GM23338 (cell line): ENCODE measurements around the gene C10orf71. TPM values are rescaled to one million over a fixed set of nuclear protein-coding genes. Genes with fewer than 3 reads are reported as not detected.

Experiments used
- ATAC-seq: fragments of 200-7000 bp; cut with Tn5 transposase; 3 replicates; pipeline ENCODE4 v1.9.1; 2020
- DNase-seq: peaks from one replicate; pipeline ENCODE4 v3.0.0-alpha.2; 2015; ENCODE audit warnings: low spot score
- H2AFZ ChIP-seq: fragments of 200-600 bp; sonication (generic); 2 replicates; pipeline ENCODE4 v1.8.0; 2016; ENCODE audit warnings: antibody characterized with exemption, mild to moderate bottlenecking, moderate library complexity
- H3F3A ChIP-seq: fragments of 200-600 bp; sonication (generic); replicated peaks from 2 replicates; pipeline ENCODE4 v1.8.0; 2017; ENCODE audit warnings: antibody characterized with exemption, mixed run types, low read depth
- H3K27ac ChIP-seq: fragments of 200-600 bp; sonication (generic); 2 replicates; pipeline ENCODE4 v1.6.1; 2016; ENCODE audit warnings: low read depth
- H3K27me3 ChIP-seq: fragments of 200-600 bp; sonication (generic); 2 replicates; pipeline ENCODE4 v1.8.0; 2016; ENCODE audit warnings: mild to moderate bottlenecking, mixed run types, moderate library complexity; ENCODE audit not compliant: insufficient read depth
- H3K36me3 ChIP-seq: fragments of 200-600 bp; sonication (generic); 2 replicates; pipeline ENCODE4 v1.8.0; 2016; ENCODE audit warnings: mild to moderate bottlenecking; ENCODE audit not compliant: insufficient read depth
- H3K4me1 ChIP-seq: fragments of 200-600 bp; sonication (generic); 2 replicates; pipeline ENCODE4 v1.8.0; 2016; ENCODE audit warnings: mild to moderate bottlenecking, moderate library complexity; ENCODE audit not compliant: insufficient read depth
- H3K4me2 ChIP-seq: fragments of 200-600 bp; sonication (generic); 2 replicates; pipeline ENCODE4 v1.7.1; 2017; ENCODE audit warnings: mixed run types
- H3K4me3 ChIP-seq: fragments of 200-600 bp; sonication (generic); 2 replicates; pipeline ENCODE4 v1.6.1; 2016; ENCODE audit warnings: mixed run types
- H3K79me2 ChIP-seq: fragments of 200-600 bp; sonication (generic); replicated peaks from 2 replicates; pipeline ENCODE4 v1.8.0; 2017; ENCODE audit warnings: mild to moderate bottlenecking; ENCODE audit not compliant: insufficient read depth
- H3K9me2 ChIP-seq: fragments of 200-600 bp; sonication (generic); 2 replicates; pipeline ENCODE4 v1.8.0; 2017; ENCODE audit not compliant: insufficient read depth
- H4K20me1 ChIP-seq: fragments of 200-600 bp; sonication (generic); replicated peaks from 2 replicates; pipeline ENCODE4 v1.8.0; 2017; ENCODE audit warnings: mild to moderate bottlenecking; ENCODE audit not compliant: insufficient read depth
- H3K27ac Mint-ChIP-seq: 2 replicates; pipeline ENCODE4 v1.8.0; 2020; ENCODE audit warnings: inconsistent platforms, mild to moderate bottlenecking, moderate library complexity, mixed read lengths
- H3K27me3 Mint-ChIP-seq: 3 replicates; pipeline ENCODE4 v1.8.0; 2022; ENCODE audit warnings: low read depth, mild to moderate bottlenecking, moderate library complexity, mixed read lengths, inconsistent platforms; ENCODE audit not compliant: insufficient read depth, poor library complexity
- H3K36me3 Mint-ChIP-seq: 3 replicates; pipeline ENCODE4 v1.8.0; 2021; ENCODE audit warnings: low read depth, mild to moderate bottlenecking, inconsistent platforms, moderate library complexity, mixed read lengths
- H3K4me1 Mint-ChIP-seq: 3 replicates; pipeline ENCODE4 v1.8.0; 2020; ENCODE audit warnings: mild to moderate bottlenecking, inconsistent platforms, mixed read lengths
- H3K4me3 Mint-ChIP-seq: 3 replicates; pipeline ENCODE4 v1.8.0; 2021; ENCODE audit warnings: moderate library complexity, mild to moderate bottlenecking, inconsistent platforms, mixed read lengths
- H3K9me3 Mint-ChIP-seq: 3 replicates; pipeline ENCODE4 v1.8.0; 2020; ENCODE audit warnings: moderate library complexity, mild to moderate bottlenecking, inconsistent platforms, mixed read lengths
- EZH2 ChIP-seq: fragments of 200-600 bp; sonication (generic); IDR thresholded peaks from one replicate; pipeline ENCODE4 v1.8.0; 2017; ENCODE audit warnings: antibody characterized with exemption, mild to moderate bottlenecking, low read depth; ENCODE audit not compliant: unreplicated experiment
- JUNB ChIP-seq: IDR thresholded peaks from one replicate; pipeline ENCODE4 v1.6.1; 2016; ENCODE audit warnings: antibody characterized with exemption; ENCODE audit not compliant: unreplicated experiment
- NANOG ChIP-seq: IDR thresholded peaks from 2 replicates; pipeline ENCODE4 v1.6.1; 2016; ENCODE audit warnings: antibody characterized with exemption, borderline replicate concordance
- POLR2AphosphoS5 ChIP-seq: IDR thresholded peaks from 2 replicates; pipeline ENCODE4 v1.6.1; 2016; ENCODE audit warnings: antibody characterized with exemption, low read depth
- STAT1 ChIP-seq: IDR thresholded peaks from one replicate; pipeline ENCODE4 v1.6.1; 2016; ENCODE audit warnings: antibody characterized with exemption; ENCODE audit not compliant: unreplicated experiment
- polyA plus RNA-seq: library from polyadenylated mRNA; unstranded; fragments of >200 nt; fragmentation: Nextera tagmentation; extraction: Ambion mirVana; gene quantifications from 2 replicates; pipeline ENCODE4 v1.2.1, GENCODE V29; 2016
- total RNA-seq: library from RNA; depleted of rRNA; stranded (reverse); fragments of >200 nt; shearing (Covaris generic); gene quantifications from 2 replicates; pipeline ENCODE4 v1.2.3, GENCODE V29; 2014
- TF ChIP-seq, protein P1 (sequence below): IDR thresholded peaks from 2 replicates; pipeline ENCODE4 v1.6.1; 2016; ENCODE audit warnings: antibody characterized with exemption
- TF ChIP-seq, protein P2 (sequence below): fragments of 250-450 bp; sonication (Bioruptor Pico); IDR thresholded peaks from 2 replicates; pipeline ENCODE4 v1.5.0; 2020; ENCODE audit warnings: mild to moderate bottlenecking, moderate library complexity
- TF ChIP-seq, protein P3 (sequence below), 2 experiments: fragments of 200-600 bp in 1 of 2; sonication (generic) in 1 of 2; conservative IDR thresholded peaks; 2 replicates each; pipeline versions ENCODE4 v1.5.1 to v1.6.1; 2016 to 2017; ENCODE audit warnings: antibody characterized with exemption in 2 of 2, low read depth in 2 of 2, mild to moderate bottlenecking in 2 of 2, moderate library complexity in 1 of 2

Gene C10orf71
- total and polyA plus RNA-seq, 2 experiments from 2014 or later, result not detected

DNA sequence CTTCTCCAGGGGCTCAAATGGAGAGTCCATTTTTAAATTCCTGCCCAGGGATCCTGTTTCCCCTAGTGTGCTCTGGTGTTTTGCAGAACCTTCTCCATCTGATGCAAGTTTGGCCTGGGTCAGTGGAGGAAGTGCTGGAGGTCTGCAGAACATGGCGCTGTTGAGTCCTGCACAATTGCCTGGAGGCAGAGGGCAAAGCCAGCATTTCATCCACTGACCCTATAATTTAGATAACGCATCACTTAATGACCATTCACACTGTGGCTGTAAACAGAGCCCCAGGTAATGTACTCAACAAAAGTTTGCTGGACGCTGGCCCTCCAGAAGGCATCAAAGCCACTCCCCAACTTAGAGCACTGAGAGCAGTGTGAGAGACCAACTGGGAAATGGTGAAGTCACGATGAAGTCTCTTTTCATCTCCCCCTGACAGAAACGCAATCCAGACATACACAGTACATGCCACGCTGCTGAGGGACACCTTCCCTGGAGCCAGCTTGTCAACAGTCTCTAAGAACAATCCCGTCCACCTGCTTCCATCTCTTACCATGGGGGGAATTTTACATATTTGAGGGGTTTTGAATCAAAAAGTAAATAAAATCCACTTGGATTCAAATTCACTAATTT lies 13.4 kb downstream of the C10orf71 start:
- H3K9me3 Mint-ChIP-seq, result no peaks in the 10 kb centered on the region; the same call in 2 of the 3 replicates
- Histone ChIP-seq H3K4me3 (no peak overlapping the region), H3K9me2 (peaks cover 11% of the 10 kb centered on the region; the same call in 1 of the 2 replicates), H3K27me3 (no peaks in the 10 kb centered on the region), H3K79me2 (no peaks in the 10 kb centered on the region), H3F3A (no peaks in the 10 kb centered on the region), H3K4me1 (no peaks in the 10 kb centered on the region), H3K4me2 (no peak overlapping the region), H3K27ac (no peak overlapping the region), H3K36me3 (no peaks in the 10 kb centered on the region), H2AFZ (no peak overlapping the region), H4K20me1 (no peaks in the 10 kb centered on the region)
- no peaks in the 10 kb centered on the region for H3K27me3 Mint-ChIP-seq
- H3K4me1 Mint-ChIP-seq, result no peaks in the 10 kb centered on the region
- no peaks in the 10 kb centered on the region for H3K36me3 Mint-ChIP-seq
- H3K4me3 Mint-ChIP-seq, result no peak overlapping the region
- no peak for DNase-seq
- no peak for ATAC-seq
- TF ChIP-seq, protein P1, sequence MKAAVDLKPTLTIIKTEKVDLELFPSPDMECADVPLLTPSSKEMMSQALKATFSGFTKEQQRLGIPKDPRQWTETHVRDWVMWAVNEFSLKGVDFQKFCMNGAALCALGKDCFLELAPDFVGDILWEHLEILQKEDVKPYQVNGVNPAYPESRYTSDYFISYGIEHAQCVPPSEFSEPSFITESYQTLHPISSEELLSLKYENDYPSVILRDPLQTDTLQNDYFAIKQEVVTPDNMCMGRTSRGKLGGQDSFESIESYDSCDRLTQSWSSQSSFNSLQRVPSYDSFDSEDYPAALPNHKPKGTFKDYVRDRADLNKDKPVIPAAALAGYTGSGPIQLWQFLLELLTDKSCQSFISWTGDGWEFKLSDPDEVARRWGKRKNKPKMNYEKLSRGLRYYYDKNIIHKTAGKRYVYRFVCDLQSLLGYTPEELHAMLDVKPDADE, result no peak
- TF ChIP-seq EZH2 (no peak), POLR2AphosphoS5 (no peak), JUNB (no peak), STAT1 (no peak), NANOG (no peak)
- TF ChIP-seq, protein P2, sequence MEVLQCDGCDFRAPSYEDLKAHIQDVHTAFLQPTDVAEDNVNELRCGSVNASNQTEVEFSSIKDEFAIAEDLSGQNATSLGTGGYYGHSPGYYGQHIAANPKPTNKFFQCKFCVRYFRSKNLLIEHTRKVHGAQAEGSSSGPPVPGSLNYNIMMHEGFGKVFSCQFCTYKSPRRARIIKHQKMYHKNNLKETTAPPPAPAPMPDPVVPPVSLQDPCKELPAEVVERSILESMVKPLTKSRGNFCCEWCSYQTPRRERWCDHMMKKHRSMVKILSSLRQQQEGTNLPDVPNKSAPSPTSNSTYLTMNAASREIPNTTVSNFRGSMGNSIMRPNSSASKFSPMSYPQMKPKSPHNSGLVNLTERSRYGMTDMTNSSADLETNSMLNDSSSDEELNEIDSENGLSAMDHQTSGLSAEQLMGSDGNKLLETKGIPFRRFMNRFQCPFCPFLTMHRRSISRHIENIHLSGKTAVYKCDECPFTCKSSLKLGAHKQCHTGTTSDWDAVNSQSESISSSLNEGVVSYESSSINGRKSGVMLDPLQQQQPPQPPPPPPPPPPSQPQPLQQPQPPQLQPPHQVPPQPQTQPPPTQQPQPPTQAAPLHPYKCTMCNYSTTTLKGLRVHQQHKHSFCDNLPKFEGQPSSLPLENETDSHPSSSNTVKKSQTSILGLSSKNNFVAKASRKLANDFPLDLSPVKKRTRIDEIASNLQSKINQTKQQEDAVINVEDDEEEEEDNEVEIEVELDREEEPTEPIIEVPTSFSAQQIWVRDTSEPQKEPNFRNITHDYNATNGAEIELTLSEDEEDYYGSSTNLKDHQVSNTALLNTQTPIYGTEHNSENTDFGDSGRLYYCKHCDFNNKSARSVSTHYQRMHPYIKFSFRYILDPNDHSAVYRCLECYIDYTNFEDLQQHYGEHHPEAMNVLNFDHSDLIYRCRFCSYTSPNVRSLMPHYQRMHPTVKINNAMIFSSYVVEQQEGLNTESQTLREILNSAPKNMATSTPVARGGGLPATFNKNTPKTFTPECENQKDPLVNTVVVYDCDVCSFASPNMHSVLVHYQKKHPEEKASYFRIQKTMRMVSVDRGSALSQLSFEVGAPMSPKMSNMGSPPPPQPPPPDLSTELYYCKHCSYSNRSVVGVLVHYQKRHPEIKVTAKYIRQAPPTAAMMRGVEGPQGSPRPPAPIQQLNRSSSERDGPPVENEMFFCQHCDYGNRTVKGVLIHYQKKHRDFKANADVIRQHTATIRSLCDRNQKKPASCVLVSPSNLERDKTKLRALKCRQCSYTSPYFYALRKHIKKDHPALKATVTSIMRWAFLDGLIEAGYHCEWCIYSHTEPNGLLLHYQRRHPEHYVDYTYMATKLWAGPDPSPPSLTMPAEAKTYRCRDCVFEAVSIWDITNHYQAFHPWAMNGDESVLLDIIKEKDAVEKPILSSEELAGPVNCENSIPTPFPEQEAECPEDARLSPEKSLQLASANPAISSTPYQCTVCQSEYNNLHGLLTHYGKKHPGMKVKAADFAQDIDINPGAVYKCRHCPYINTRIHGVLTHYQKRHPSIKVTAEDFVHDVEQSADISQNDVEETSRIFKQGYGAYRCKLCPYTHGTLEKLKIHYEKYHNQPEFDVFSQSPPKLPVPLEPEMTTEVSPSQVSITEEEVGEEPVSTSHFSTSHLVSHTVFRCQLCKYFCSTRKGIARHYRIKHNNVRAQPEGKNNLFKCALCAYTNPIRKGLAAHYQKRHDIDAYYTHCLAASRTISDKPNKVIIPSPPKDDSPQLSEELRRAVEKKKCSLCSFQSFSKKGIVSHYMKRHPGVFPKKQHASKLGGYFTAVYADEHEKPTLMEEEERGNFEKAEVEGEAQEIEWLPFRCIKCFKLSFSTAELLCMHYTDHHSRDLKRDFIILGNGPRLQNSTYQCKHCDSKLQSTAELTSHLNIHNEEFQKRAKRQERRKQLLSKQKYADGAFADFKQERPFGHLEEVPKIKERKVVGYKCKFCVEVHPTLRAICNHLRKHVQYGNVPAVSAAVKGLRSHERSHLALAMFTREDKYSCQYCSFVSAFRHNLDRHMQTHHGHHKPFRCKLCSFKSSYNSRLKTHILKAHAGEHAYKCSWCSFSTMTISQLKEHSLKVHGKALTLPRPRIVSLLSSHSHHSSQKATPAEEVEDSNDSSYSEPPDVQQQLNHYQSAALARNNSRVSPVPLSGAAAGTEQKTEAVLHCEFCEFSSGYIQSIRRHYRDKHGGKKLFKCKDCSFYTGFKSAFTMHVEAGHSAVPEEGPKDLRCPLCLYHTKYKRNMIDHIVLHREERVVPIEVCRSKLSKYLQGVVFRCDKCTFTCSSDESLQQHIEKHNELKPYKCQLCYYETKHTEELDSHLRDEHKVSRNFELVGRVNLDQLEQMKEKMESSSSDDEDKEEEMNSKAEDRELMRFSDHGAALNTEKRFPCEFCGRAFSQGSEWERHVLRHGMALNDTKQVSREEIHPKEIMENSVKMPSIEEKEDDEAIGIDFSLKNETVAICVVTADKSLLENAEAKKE (CRISPR knock-in tag), result no peak
- TF ChIP-seq, protein P3, sequence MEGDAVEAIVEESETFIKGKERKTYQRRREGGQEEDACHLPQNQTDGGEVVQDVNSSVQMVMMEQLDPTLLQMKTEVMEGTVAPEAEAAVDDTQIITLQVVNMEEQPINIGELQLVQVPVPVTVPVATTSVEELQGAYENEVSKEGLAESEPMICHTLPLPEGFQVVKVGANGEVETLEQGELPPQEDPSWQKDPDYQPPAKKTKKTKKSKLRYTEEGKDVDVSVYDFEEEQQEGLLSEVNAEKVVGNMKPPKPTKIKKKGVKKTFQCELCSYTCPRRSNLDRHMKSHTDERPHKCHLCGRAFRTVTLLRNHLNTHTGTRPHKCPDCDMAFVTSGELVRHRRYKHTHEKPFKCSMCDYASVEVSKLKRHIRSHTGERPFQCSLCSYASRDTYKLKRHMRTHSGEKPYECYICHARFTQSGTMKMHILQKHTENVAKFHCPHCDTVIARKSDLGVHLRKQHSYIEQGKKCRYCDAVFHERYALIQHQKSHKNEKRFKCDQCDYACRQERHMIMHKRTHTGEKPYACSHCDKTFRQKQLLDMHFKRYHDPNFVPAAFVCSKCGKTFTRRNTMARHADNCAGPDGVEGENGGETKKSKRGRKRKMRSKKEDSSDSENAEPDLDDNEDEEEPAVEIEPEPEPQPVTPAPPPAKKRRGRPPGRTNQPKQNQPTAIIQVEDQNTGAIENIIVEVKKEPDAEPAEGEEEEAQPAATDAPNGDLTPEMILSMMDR (conservative IDR thresholded peaks at IDR 0.05; ENCODE audit: low read depth in 2 of 2), result no peak
- no peak overlapping the region for H3K27ac Mint-ChIP-seq
